Measurements from ENCODE around the gene RNF220.
A peak's percentile ranks its signal among the peaks of the same experiment; 100 is the strongest.

RNF220 gene

GRCh38 chr1:44640200-44640853 lies 235.3 kb downstream of the RNF220 start:
- H3K9me3 ChIP-seq (ENCODE audit: control insufficient read depth in 1 of 2, low read length in 2 of 2): no peaks in the 10 kb centered on the region
- no peaks in the 10 kb centered on the region for H3K27me3 ChIP-seq (ENCODE audit: low read depth, low read length)
- H3K4me1 ChIP-seq (ENCODE audit: control insufficient read depth in 1 of 2, insufficient read depth in 2 of 2, low read length in 2 of 2): peaks cover 0 to 47% of the 10 kb centered on the region in 2 donors
- H3K36me3 ChIP-seq (ENCODE audit: control insufficient read depth in 1 of 2, insufficient read depth in 2 of 2, low read length in 2 of 2): peaks cover 74 to 78% of the 10 kb centered on the region in 2 donors
- no peak overlapping the region for H3K27ac ChIP-seq (ENCODE audit: low read length)
- H3K4me3 ChIP-seq (ENCODE audit: low read depth in 1 of 2, low read length in 2 of 2): no peak overlapping the region

GRCh38 chr1:44641126-44642102 lies 236.4 kb downstream of the RNF220 start:
- peaks cover 0 to 42% of the 10 kb centered on the region in 2 donors for H3K4me1 ChIP-seq (ENCODE audit: control insufficient read depth in 1 of 2, insufficient read depth in 2 of 2, low read length in 2 of 2)
- no peak overlapping the region for H3K4me3 ChIP-seq (ENCODE audit: low read depth in 1 of 2, low read length in 2 of 2)
- H3K27me3 ChIP-seq (ENCODE audit: low read depth, low read length): no peaks in the 10 kb centered on the region
- H3K9me3 ChIP-seq (ENCODE audit: control insufficient read depth in 1 of 2, low read length in 2 of 2): no peaks in the 10 kb centered on the region
- no peak overlapping the region for H3K27ac ChIP-seq (ENCODE audit: low read length)
- H3K36me3 ChIP-seq (ENCODE audit: control insufficient read depth in 1 of 2, insufficient read depth in 2 of 2, low read length in 2 of 2): peaks cover 67 to 78% of the 10 kb centered on the region in 2 donors

GRCh38 chr1:44642255-44642654 lies 237.2 kb downstream of the RNF220 start:
- Histone ChIP-seq H3K36me3 (ENCODE audit: control insufficient read depth in 1 of 2, insufficient read depth in 2 of 2, low read length in 2 of 2) (peaks cover 59 to 70% of the 10 kb centered on the region in 2 donors), H3K9me3 (ENCODE audit: control insufficient read depth in 1 of 2, low read length in 2 of 2) (no peaks in the 10 kb centered on the region), H3K4me3 (ENCODE audit: low read depth in 1 of 2, low read length in 2 of 2) (no peak overlapping the region), H3K4me1 (ENCODE audit: control insufficient read depth in 1 of 2, insufficient read depth in 2 of 2, low read length in 2 of 2) (peaks cover 0 to 39% of the 10 kb centered on the region in 2 donors), H3K27ac (ENCODE audit: low read length) (no peak overlapping the region), H3K27me3 (ENCODE audit: low read depth, low read length) (no peaks in the 10 kb centered on the region)

- H3K36me3 ChIP-seq (ENCODE audit: control insufficient read depth in 1 of 2, insufficient read depth in 2 of 2, low read length in 2 of 2): peaks cover 54 to 72% of the 10 kb centered on the region in 2 donors
- H3K27me3 ChIP-seq (ENCODE audit: low read depth, low read length): no peaks in the 10 kb centered on the region
- no peaks in the 10 kb centered on the region for H3K9me3 ChIP-seq (ENCODE audit: control insufficient read depth in 1 of 2, low read length in 2 of 2)
- no peak overlapping the region for H3K27ac ChIP-seq (ENCODE audit: low read length)
- H3K4me1 ChIP-seq (ENCODE audit: control insufficient read depth in 1 of 2, insufficient read depth in 2 of 2, low read length in 2 of 2): peaks cover 0 to 39% of the 10 kb centered on the region in 2 donors
- no peak overlapping the region for H3K4me3 ChIP-seq (ENCODE audit: low read depth in 1 of 2, low read length in 2 of 2)
These were observed 237.9 kb downstream of the RNF220 start for GRCh38 chr1:44642925-44643324.

- Histone ChIP-seq H3K27ac (ENCODE audit: low read length) (no peak overlapping the region), H3K9me3 (ENCODE audit: control insufficient read depth in 1 of 2, low read length in 2 of 2) (no peaks in the 10 kb centered on the region), H3K27me3 (ENCODE audit: low read depth, low read length) (no peaks in the 10 kb centered on the region), H3K36me3 (ENCODE audit: control insufficient read depth in 1 of 2, insufficient read depth in 2 of 2, low read length in 2 of 2) (peaks cover 47 to 68% of the 10 kb centered on the region in 2 donors), H3K4me1 (ENCODE audit: control insufficient read depth in 1 of 2, insufficient read depth in 2 of 2, low read length in 2 of 2) (peaks cover 0 to 39% of the 10 kb centered on the region in 2 donors), H3K4me3 (ENCODE audit: low read depth in 1 of 2, low read length in 2 of 2) (no peak overlapping the region)
These were observed 238.8 kb downstream of the RNF220 start for GRCh38 chr1:44643721-44644334.

- Histone ChIP-seq H3K4me3 (ENCODE audit: low read depth in 1 of 2, low read length in 2 of 2) (no peak overlapping the region), H3K27me3 (ENCODE audit: low read depth, low read length) (no peaks in the 10 kb centered on the region), H3K27ac (ENCODE audit: low read length) (no peak overlapping the region), H3K9me3 (ENCODE audit: control insufficient read depth in 1 of 2, low read length in 2 of 2) (no peaks in the 10 kb centered on the region), H3K4me1 (ENCODE audit: control insufficient read depth in 1 of 2, insufficient read depth in 2 of 2, low read length in 2 of 2) (peaks cover 0 to 39% of the 10 kb centered on the region in 2 donors), H3K36me3 (ENCODE audit: control insufficient read depth in 1 of 2, insufficient read depth in 2 of 2, low read length in 2 of 2) (peaks cover 48 to 72% of the 10 kb centered on the region in 2 donors)
These were observed 239.8 kb downstream of the RNF220 start for GRCh38 chr1:44644806-44645205.

- Histone ChIP-seq H3K36me3 (ENCODE audit: control insufficient read depth in 1 of 2, insufficient read depth in 2 of 2, low read length in 2 of 2) (peaks cover 51 to 72% of the 10 kb centered on the region in 2 donors), H3K27me3 (ENCODE audit: low read depth, low read length) (no peaks in the 10 kb centered on the region), H3K27ac (ENCODE audit: low read length) (peak overlapping the region; percentile 81), H3K9me3 (ENCODE audit: control insufficient read depth in 1 of 2, low read length in 2 of 2) (no peaks in the 10 kb centered on the region), H3K4me3 (ENCODE audit: low read depth in 1 of 2, low read length in 2 of 2) (peak overlapping the region in 1 of 2 donors; percentile 1), H3K4me1 (ENCODE audit: control insufficient read depth in 1 of 2, insufficient read depth in 2 of 2, low read length in 2 of 2) (peaks cover 0 to 39% of the 10 kb centered on the region in 2 donors)
These were observed 240.6 kb downstream of the RNF220 start for GRCh38 chr1:44645476-44646244.

GRCh38 chr1:44646261-44647110 lies 241.4 kb downstream of the RNF220 start:
- peaks cover 54 to 73% of the 10 kb centered on the region in 2 donors for H3K36me3 ChIP-seq (ENCODE audit: control insufficient read depth in 1 of 2, insufficient read depth in 2 of 2, low read length in 2 of 2)
- peak overlapping the region; percentile 81 for H3K27ac ChIP-seq (ENCODE audit: low read length)
- H3K9me3 ChIP-seq (ENCODE audit: control insufficient read depth in 1 of 2, low read length in 2 of 2): no peaks in the 10 kb centered on the region
- H3K4me3 ChIP-seq (ENCODE audit: low read depth in 1 of 2, low read length in 2 of 2): peak overlapping the region in 1 of 2 donors; percentile 1
- no peaks in the 10 kb centered on the region for H3K27me3 ChIP-seq (ENCODE audit: low read depth, low read length)
- H3K4me1 ChIP-seq (ENCODE audit: control insufficient read depth in 1 of 2, insufficient read depth in 2 of 2, low read length in 2 of 2): peaks cover 0 to 39% of the 10 kb centered on the region in 2 donors

GRCh38 chr1:44647896-44648295 lies 242.8 kb downstream of the RNF220 start:
- H3K36me3 ChIP-seq (ENCODE audit: control insufficient read depth in 1 of 2, insufficient read depth in 2 of 2, low read length in 2 of 2): peaks cover 44 to 72% of the 10 kb centered on the region in 2 donors
- H3K4me3 ChIP-seq (ENCODE audit: low read depth in 1 of 2, low read length in 2 of 2): no peak overlapping the region
- no peaks in the 10 kb centered on the region for H3K27me3 ChIP-seq (ENCODE audit: low read depth, low read length)
- H3K9me3 ChIP-seq (ENCODE audit: control insufficient read depth in 1 of 2, low read length in 2 of 2): no peaks in the 10 kb centered on the region
- peaks cover 0 to 30% of the 10 kb centered on the region in 2 donors for H3K4me1 ChIP-seq (ENCODE audit: control insufficient read depth in 1 of 2, insufficient read depth in 2 of 2, low read length in 2 of 2)
- H3K27ac ChIP-seq (ENCODE audit: low read length): no peak overlapping the region
